PC-3 (cell line): ENCODE results near the gene SHROOM3. TPM values are rescaled to one million over a fixed set of nuclear protein-coding genes. Genes with fewer than 3 reads are reported as not detected.

Source experiments
- ATAC-seq: fragments of 200-7000 bp; cut with Tn5 transposase; 2 replicates; pipeline ENCODE4 v1.9.1; 2020; ENCODE audit warnings: mild to moderate bottlenecking, moderate library complexity
- BruUV-seq: library from RNA; stranded (reverse); fragments of 400-500 nt; replicated peaks from 2 replicates; lab custom pipeline; 2021; lab: Mats Ljungman, UMichigan
- CTCF ChIA-PET: fragments of 300-600 bp; sonication (Branson Sonifier 250); formaldehyde crosslinking; loops from one replicate; lab custom pipeline; 2022; ENCODE audit warnings: antibody characterized with exemption; lab: Charles Lee
- POLR2A ChIA-PET: fragments of 300-600 bp; sonication (Branson Sonifier 250); formaldehyde crosslinking; loops from one replicate; lab custom pipeline; 2022; ENCODE audit warnings: antibody characterized with exemption; ENCODE audit not compliant: unreplicated experiment; lab: Charles Lee
- DNase-seq: peaks from one replicate; pipeline ENCODE4 v3.0.0-alpha.2; 2015
- H2AFZ ChIP-seq: fragments of 300-600 bp; sonication (generic); 2 replicates; pipeline ENCODE4 v1.6.0; 2016; ENCODE audit warnings: antibody characterized with exemption, low read length
- H3F3A ChIP-seq: fragments of 300-600 bp; sonication (generic); one replicate; pipeline ENCODE4 v1.6.0; 2017; ENCODE audit warnings: antibody characterized with exemption, low read length, control low read depth, mild to moderate bottlenecking; ENCODE audit not compliant: unreplicated experiment
- H3K27ac ChIP-seq: fragments of 300-600 bp; sonication (generic); 2 replicates; pipeline ENCODE4 v1.5.1; 2016; ENCODE audit warnings: mild to moderate bottlenecking, low read length
- H3K27me3 ChIP-seq: fragments of 300-600 bp; sonication (generic); 2 replicates; pipeline ENCODE4 v1.6.1; 2016; ENCODE audit warnings: low read length, mixed read lengths
- H3K36me3 ChIP-seq: fragments of 300-600 bp; sonication (generic); 2 replicates; pipeline ENCODE4 v1.6.1; 2016; ENCODE audit warnings: low read depth, mixed run types, low read length, mixed read lengths
- H3K4me1 ChIP-seq: fragments of 300-600 bp; sonication (generic); 2 replicates; pipeline ENCODE4 v1.5.1; 2016; ENCODE audit warnings: low read length; ENCODE audit not compliant: insufficient read depth
- H3K4me2 ChIP-seq: fragments of 300-600 bp; sonication (generic); 2 replicates; pipeline ENCODE4 v1.6.0; 2016; ENCODE audit warnings: low read length
- H3K4me3 ChIP-seq: fragments of 300-600 bp; sonication (generic); 2 replicates; pipeline ENCODE4 v1.5.1; 2016; ENCODE audit warnings: mild to moderate bottlenecking, low read length, mixed read lengths
- H3K79me2 ChIP-seq: fragments of 300-600 bp; sonication (generic); 2 replicates; pipeline ENCODE4 v1.6.1; 2017; ENCODE audit warnings: low read length, mixed read lengths
- H3K9ac ChIP-seq: fragments of 300-600 bp; sonication (generic); 2 replicates; pipeline ENCODE4 v1.6.0; 2016; ENCODE audit warnings: mild to moderate bottlenecking, low read length
- H3K9me2 ChIP-seq: fragments of 300-600 bp; sonication (generic); replicated peaks from 2 replicates; pipeline ENCODE4 v1.6.1; 2016; ENCODE audit warnings: mixed run types, low read length, mixed read lengths
- H3K9me3 ChIP-seq: fragments of 300-600 bp; sonication (generic); 2 replicates; pipeline ENCODE4 v1.6.1; 2016; ENCODE audit warnings: low read length, mixed read lengths
- H4K20me1 ChIP-seq: fragments of 300-600 bp; sonication (generic); 2 replicates; pipeline ENCODE4 v1.6.1; 2016; ENCODE audit warnings: low read length, mixed read lengths
- CTCF ChIP-seq: fragments of 300-600 bp; sonication (generic); conservative IDR thresholded peaks from 2 replicates; pipeline ENCODE4 v1.5.1; 2017; ENCODE audit warnings: antibody characterized with exemption, low read depth, mild to moderate bottlenecking, low read length
- EZH2 ChIP-seq: fragments of 300-600 bp; sonication (generic); IDR thresholded peaks from one replicate; pipeline ENCODE4 v1.6.1; 2017; ENCODE audit warnings: antibody characterized with exemption, mild to moderate bottlenecking, low read length; ENCODE audit not compliant: unreplicated experiment
- EZH2phosphoT487 ChIP-seq: fragments of 300-600 bp; sonication (generic); IDR thresholded peaks from 2 replicates; pipeline ENCODE4 v1.6.1; 2018; ENCODE audit warnings: mild to moderate bottlenecking, antibody characterized with exemption, low read length, borderline replicate concordance
- intact Hi-C: fragments of 100-400 bp; cut with micrococcal nuclease; formaldehyde crosslinking; loops from 2 replicates; pipeline ENCODE4 v1.9.0; 2023
- total RNA-seq: library from RNA; depleted of rRNA; stranded (reverse); fragments of >200 nt; gene quantifications from 2 replicates; pipeline ENCODE4 v1.2.3, GENCODE V29; 2014

SHROOM3 gene
- total RNA-seq, 1 experiment from 2014 or later: 27.8 TPM

GRCh38 chr4:76708971-76709771 is 274.1 kb downstream of the SHROOM3 start:
- Histone ChIP-seq H3K9me2 (no peaks in the 10 kb centered on the region), H3K27me3 (no peaks in the 10 kb centered on the region), H2AFZ (no peak overlapping the region), H3K79me2 (peaks cover 48% of the 10 kb centered on the region), H3K4me1 (peaks cover 28% of the 10 kb centered on the region), H3K36me3 (peaks cover 13% of the 10 kb centered on the region), H3K27ac (no peak overlapping the region), H3K4me3 (no peak overlapping the region), H3F3A (peaks cover 3% of the 10 kb centered on the region), H3K9ac (no peak overlapping the region), H3K9me3 (no peaks in the 10 kb centered on the region), H3K4me2 (no peak overlapping the region), H4K20me1 (no peaks in the 10 kb centered on the region)
- intact Hi-C loops: no loop called here
- ATAC-seq (no peak), DNase-seq (no peak)
- CTCF ChIA-PET: no interaction called here
- POLR2A ChIA-PET: no interaction called here
- BruUV-seq: no TSS peak
- TF ChIP-seq EZH2phosphoT487 (no peak), EZH2 (no peak), CTCF (no peak)

- H3K9me2 ChIP-seq: no peaks in the 10 kb centered on the region
- no peak overlapping the region for H2AFZ ChIP-seq
- no peaks in the 10 kb centered on the region for H4K20me1 ChIP-seq
- peaks cover 23% of the 10 kb centered on the region for H3K4me1 ChIP-seq
- ChIA-PET POLR2A (no interaction called here), CTCF (no interaction called here)
- no peak for TF ChIP-seq EZH2phosphoT487
- no peak for TF ChIP-seq CTCF
- no peak for TF ChIP-seq EZH2
- no peaks in the 10 kb centered on the region for H3F3A ChIP-seq
- peaks cover 13% of the 10 kb centered on the region for H3K36me3 ChIP-seq
- DNase-seq: no peak
- no peak overlapping the region for H3K27ac ChIP-seq
- no peak overlapping the region for H3K9ac ChIP-seq
- H3K4me2 ChIP-seq: no peak overlapping the region
- H3K27me3 ChIP-seq: no peaks in the 10 kb centered on the region
- intact Hi-C loops: no loop called here
- H3K9me3 ChIP-seq: no peaks in the 10 kb centered on the region
- H3K4me3 ChIP-seq: no peak overlapping the region
- BruUV-seq: no TSS peak
- H3K79me2 ChIP-seq: peaks cover 48% of the 10 kb centered on the region
- no peak for ATAC-seq
These were observed 274.7 kb downstream of the SHROOM3 start for GRCh38 chr4:76709772-76710090.

- Histone ChIP-seq H3K4me2 (no peak overlapping the region), H2AFZ (no peak overlapping the region), H3K9me2 (no peaks in the 10 kb centered on the region), H3K36me3 (peaks cover 6% of the 10 kb centered on the region; the same call in 1 of the 2 replicates), H3K4me1 (peaks cover 12% of the 10 kb centered on the region; the same call in 1 of the 2 replicates), H3F3A (no peaks in the 10 kb centered on the region), H3K27me3 (no peaks in the 10 kb centered on the region), H3K9ac (no peak overlapping the region), H3K27ac (no peak overlapping the region), H3K4me3 (no peak overlapping the region), H3K79me2 (peaks cover 30% of the 10 kb centered on the region), H3K9me3 (no peaks in the 10 kb centered on the region), H4K20me1 (no peaks in the 10 kb centered on the region)
- intact Hi-C loops: no loop called here
- TF ChIP-seq EZH2phosphoT487: no peak
- no peak for TF ChIP-seq CTCF
- no peak for TF ChIP-seq EZH2
- ChIA-PET POLR2A (no interaction called here), CTCF (no interaction called here)
- DNase-seq: peak; percentile 49
- ATAC-seq: peak; percentile 43
- BruUV-seq: no TSS peak
These were observed 277.5 kb downstream of the SHROOM3 start for GRCh38 chr4:76712564-76712963.
